GM12872 (cell line): Measurements from ENCODE around the gene CARS2.

Source experiments
- TF ChIP-seq, protein P1 (sequence below): IDR thresholded peaks from 3 replicates; pipeline ENCODE4 v1.5.1; 2011; ENCODE audit warnings: low read depth, mild to moderate bottlenecking, low read length, moderate library complexity; ENCODE audit not compliant: insufficient read depth

The CARS2 gene

DNA sequence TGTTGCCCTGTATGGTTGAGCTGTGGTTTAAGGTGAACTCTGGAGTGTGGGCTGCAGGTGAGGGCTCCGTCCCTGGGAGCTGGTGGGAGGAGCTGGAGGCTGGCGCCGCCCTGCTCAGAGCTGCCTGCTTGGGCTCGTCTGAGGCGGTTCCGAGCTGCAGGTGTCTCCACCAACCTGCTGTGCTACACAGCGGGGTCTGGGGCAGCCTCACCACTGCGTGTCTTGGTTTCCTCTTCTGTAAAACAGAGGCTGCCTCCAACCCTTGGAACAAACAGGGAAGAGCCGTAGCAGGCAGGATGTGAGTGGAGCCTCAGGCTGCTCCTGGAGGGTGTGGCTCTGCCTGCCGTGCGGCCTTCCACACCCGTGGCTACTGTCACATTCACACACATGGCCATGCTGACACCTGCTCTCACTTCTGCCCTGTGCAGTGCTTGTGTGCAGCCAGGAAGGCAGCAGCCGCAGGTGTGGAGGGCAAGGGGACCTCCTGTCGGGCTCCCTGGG is 69.2 kb downstream of the CARS2 start:
- TF ChIP-seq, protein P1, sequence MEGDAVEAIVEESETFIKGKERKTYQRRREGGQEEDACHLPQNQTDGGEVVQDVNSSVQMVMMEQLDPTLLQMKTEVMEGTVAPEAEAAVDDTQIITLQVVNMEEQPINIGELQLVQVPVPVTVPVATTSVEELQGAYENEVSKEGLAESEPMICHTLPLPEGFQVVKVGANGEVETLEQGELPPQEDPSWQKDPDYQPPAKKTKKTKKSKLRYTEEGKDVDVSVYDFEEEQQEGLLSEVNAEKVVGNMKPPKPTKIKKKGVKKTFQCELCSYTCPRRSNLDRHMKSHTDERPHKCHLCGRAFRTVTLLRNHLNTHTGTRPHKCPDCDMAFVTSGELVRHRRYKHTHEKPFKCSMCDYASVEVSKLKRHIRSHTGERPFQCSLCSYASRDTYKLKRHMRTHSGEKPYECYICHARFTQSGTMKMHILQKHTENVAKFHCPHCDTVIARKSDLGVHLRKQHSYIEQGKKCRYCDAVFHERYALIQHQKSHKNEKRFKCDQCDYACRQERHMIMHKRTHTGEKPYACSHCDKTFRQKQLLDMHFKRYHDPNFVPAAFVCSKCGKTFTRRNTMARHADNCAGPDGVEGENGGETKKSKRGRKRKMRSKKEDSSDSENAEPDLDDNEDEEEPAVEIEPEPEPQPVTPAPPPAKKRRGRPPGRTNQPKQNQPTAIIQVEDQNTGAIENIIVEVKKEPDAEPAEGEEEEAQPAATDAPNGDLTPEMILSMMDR, result no peak

DNA sequence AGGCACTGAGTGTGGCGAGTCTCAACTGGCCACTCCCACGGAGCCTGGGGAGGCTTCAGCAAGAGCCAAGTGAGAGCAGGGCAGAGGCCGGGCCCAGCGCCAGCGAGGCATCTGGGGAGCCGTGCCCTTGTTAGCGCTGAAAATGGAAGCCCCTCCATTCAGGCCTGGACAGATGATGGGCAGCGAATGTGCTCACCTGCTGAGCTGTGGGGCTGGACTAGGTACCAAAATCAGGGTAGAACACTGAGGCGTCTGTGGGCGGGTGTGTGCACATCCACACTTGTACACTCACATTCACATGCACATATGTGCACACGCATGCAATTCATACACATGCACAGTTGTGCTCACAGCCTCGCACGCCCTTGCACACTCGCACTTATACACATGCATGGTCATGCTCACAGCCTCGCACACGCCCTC is 69.9 kb downstream of the CARS2 start:
- TF ChIP-seq, protein P1, result no peak

GRCh38 chr13:110635405-110636002 is 70.4 kb downstream of the CARS2 start:
- TF ChIP-seq, protein P1, result no peak

DNA sequence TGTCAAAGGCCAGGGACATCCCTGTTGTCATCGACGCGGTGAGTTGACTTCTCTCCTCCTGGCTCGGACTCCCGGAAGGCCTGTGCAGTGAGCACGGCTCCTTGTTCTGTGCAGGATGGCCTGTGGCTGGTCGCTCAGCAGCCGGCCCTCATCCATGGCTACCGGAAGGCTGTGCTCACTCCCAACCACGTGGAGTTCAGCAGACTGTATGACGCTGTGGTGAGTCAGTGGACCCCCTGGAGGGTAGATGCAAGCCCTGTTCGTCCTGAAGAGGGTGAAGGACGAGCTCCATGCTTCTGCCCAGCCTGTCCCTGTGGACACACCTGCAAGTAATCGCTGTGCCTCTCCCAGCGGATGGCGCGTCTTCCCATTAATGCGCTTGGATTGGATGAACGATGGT is 71.4 kb downstream of the CARS2 start:
- TF ChIP-seq, protein P1, result no peak

- TF ChIP-seq, protein P1, result no peak
Measured at GRCh38 chr13:110633776-110634175, 72.1 kb downstream of the CARS2 start.

- TF ChIP-seq, protein P1, result no peak
Measured at GRCh38 chr13:110630566-110631119, 75.3 kb downstream of the CARS2 start.

GRCh38 chr13:110629735-110630134 is 76.2 kb downstream of the CARS2 start:
- TF ChIP-seq, protein P1, result no peak
